ENCODE measurements around the gene CCNF.

CCNF gene

DNA sequence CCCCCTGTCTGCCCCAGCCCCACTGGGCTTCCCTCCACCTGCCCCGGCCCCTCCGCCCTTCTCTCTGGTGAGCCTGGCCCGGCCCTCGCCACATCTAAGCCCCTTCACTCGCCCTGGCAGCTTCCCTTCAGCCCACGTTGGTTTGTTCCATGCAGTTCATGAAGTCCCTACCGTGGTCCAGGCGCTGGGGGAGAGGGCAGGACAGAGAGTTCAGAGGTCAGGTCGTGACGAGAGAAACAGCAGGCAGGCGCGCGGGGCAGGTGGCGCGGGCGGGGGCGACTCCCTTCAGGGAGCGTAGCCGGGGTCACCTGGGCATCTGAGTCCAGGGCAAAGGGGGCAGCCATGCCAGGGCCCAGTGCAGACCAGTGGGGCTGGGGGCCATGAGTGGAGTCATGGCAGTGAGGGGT lies 21.7 kb downstream of the CCNF start:
- no peak overlapping the region for H3K27ac Mint-ChIP-seq
- no peak for DNase-seq
- H3K27me3 Mint-ChIP-seq (ENCODE audit: low read depth, poor library complexity) = peaks cover 2% of the 10 kb centered on the region
- TF ChIP-seq, protein P1, sequence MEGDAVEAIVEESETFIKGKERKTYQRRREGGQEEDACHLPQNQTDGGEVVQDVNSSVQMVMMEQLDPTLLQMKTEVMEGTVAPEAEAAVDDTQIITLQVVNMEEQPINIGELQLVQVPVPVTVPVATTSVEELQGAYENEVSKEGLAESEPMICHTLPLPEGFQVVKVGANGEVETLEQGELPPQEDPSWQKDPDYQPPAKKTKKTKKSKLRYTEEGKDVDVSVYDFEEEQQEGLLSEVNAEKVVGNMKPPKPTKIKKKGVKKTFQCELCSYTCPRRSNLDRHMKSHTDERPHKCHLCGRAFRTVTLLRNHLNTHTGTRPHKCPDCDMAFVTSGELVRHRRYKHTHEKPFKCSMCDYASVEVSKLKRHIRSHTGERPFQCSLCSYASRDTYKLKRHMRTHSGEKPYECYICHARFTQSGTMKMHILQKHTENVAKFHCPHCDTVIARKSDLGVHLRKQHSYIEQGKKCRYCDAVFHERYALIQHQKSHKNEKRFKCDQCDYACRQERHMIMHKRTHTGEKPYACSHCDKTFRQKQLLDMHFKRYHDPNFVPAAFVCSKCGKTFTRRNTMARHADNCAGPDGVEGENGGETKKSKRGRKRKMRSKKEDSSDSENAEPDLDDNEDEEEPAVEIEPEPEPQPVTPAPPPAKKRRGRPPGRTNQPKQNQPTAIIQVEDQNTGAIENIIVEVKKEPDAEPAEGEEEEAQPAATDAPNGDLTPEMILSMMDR (IDR thresholded peaks at IDR 0.05) = no peak
- peaks cover 8% of the 10 kb centered on the region for H3K4me1 Mint-ChIP-seq
- H3K4me3 Mint-ChIP-seq = no peak overlapping the region
- peaks cover 48% of the 10 kb centered on the region for H3K36me3 Mint-ChIP-seq (ENCODE audit: low read depth)
- H3K9me3 Mint-ChIP-seq = no peaks in the 10 kb centered on the region

DNA sequence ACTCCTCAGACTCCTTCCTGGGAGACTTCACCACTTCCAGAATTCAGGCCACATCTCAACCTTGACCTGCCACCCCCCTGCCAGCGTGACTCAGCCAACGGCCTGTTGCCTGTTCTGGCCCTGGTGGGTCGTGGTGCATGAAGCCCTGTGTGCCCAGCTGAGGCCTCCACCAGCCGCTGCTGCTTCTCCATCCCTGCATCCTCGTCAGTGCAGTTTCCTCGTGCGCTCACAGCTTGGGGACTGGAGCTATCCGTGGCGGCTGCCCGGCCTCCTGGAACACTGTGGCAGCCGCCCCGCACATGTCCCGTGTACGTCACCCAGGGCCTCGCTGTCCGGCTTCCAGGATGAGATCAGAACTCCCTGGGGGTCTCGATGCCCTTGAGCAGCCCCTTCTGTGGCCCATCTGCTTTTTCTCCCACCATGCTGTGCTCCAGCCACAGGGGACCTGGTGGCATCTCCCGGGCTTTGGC lies 22.6 kb downstream of the CCNF start:
- TF ChIP-seq, protein P1 (IDR thresholded peaks at IDR 0.05) = no peak
- Mint-ChIP-seq H3K4me3 (no peak overlapping the region), H3K9me3 (no peaks in the 10 kb centered on the region), H3K36me3 (ENCODE audit: low read depth) (peaks cover 45% of the 10 kb centered on the region), H3K27me3 (ENCODE audit: low read depth, poor library complexity) (peaks cover 2% of the 10 kb centered on the region), H3K27ac (peak overlapping the region; percentile 84), H3K4me1 (peaks cover 8% of the 10 kb centered on the region)
- no peak for DNase-seq

DNA sequence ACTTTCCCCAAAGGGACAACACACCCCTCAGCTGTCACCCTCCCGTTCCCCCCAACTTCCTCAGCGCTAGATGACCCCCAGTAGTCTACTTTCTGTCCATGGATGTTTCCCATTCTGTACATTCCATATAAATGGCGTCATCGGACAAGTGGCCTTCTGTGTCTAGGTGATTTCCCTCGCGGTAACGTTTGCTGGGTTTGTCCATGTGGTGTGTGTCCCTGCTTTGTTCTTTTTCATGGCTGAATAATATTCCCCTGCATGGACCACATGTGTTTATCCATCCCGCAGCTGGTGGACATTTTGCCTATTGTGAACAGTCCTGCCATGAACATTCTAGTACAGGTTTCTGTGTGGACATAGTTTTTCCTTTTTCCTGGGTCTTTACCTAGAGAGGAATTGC lies 23.4 kb downstream of the CCNF start:
- H3K27ac Mint-ChIP-seq = no peak overlapping the region
- TF ChIP-seq, protein P1 (IDR thresholded peaks at IDR 0.05) = no peak
- peaks cover 52% of the 10 kb centered on the region for H3K36me3 Mint-ChIP-seq (ENCODE audit: low read depth)
- no peak overlapping the region for H3K4me3 Mint-ChIP-seq
- DNase-seq = no peak
- peaks cover 2% of the 10 kb centered on the region for H3K27me3 Mint-ChIP-seq (ENCODE audit: low read depth, poor library complexity)
- peaks cover 8% of the 10 kb centered on the region for H3K4me1 Mint-ChIP-seq
- H3K9me3 Mint-ChIP-seq = no peaks in the 10 kb centered on the region

DNA sequence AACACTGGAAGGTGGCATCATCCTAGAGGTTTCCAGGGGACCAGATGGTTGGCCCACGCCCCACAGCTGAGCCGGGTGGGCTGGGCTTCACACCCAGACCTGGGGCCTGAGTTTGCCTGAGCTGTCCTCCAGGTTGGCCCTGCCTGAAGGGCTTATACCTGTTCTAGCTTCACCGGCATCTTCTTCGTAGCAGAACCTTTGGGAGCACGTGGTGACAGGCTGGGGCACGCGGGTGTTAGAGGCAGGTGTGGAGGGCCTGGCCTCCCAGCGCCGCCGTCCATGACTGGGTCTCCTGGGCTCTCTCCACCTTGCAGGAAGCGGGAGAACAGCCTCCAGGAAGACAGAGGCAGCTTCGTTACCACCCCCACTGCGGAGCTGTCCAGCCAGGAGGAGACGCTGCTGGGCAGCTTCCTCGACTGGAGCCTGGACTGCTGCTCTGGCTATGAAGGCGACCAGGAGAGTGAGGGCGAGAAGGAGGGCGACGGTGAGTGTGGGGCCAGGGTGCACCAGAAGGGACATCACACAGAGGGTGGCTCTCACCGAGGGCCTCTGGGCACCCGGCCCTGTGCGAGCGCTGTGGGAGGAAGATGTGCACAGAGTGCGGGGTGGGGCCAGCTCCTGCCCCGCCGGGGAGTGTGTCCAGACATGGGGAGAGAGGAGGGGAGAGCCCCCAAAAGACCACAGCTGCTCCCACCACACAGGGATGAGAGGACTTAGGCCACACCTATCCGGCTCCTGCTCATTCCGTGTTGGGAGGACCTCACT lies 26.0 kb downstream of the CCNF start:
- Mint-ChIP-seq H3K27ac (no peak overlapping the region), H3K9me3 (no peaks in the 10 kb centered on the region), H3K4me3 (no peak overlapping the region), H3K4me1 (peaks cover 23% of the 10 kb centered on the region), H3K27me3 (ENCODE audit: low read depth, poor library complexity) (peaks cover 2% of the 10 kb centered on the region), H3K36me3 (ENCODE audit: low read depth) (peaks cover 41% of the 10 kb centered on the region)
- no peak for DNase-seq
- TF ChIP-seq, protein P1 (IDR thresholded peaks at IDR 0.05) = no peak

DNA sequence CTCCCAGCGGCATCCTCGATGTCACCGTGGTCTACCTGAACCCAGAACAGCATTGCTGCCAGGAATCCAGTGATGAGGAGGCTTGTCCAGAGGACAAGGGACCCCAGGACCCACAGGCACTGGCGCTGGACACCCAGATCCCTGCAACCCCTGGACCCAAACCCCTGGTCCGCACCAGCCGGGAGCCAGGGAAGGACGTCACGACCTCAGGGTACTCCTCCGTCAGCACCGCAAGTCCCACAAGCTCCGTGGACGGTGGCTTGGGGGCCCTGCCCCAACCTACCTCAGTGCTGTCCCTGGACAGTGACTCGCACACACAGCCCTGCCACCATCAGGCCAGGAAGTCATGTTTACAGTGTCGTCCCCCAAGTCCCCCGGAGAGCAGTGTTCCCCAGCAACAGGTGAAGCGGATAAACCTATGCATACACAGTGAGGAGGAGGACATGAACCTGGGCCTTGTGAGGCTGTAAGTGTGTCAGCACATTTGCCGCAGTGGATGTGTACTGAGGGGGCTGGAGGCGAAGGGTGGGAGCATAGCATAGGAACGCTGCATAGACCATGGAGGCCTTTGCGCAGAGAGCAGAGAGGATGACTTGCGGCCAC lies 27.4 kb downstream of the CCNF start:
- Mint-ChIP-seq H3K27me3 (ENCODE audit: low read depth, poor library complexity) (peaks cover 2% of the 10 kb centered on the region), H3K36me3 (ENCODE audit: low read depth) (peaks cover 37% of the 10 kb centered on the region), H3K4me1 (peaks cover 23% of the 10 kb centered on the region), H3K4me3 (no peak overlapping the region), H3K9me3 (no peaks in the 10 kb centered on the region), H3K27ac (peak overlapping the region; percentile 48)
- TF ChIP-seq, protein P1 (IDR thresholded peaks at IDR 0.05) = no peak
- no peak for DNase-seq

All from nephron progenitor cell (in vitro differentiated cells).